ENCODE measurements around the gene RNF125.
"Not testable (repeated sequence)": the region's sequence is repeated elsewhere in the genome, so short reads cannot be mapped to it uniquely, and the experiment has no call there.

The RNF125 gene

DNA sequence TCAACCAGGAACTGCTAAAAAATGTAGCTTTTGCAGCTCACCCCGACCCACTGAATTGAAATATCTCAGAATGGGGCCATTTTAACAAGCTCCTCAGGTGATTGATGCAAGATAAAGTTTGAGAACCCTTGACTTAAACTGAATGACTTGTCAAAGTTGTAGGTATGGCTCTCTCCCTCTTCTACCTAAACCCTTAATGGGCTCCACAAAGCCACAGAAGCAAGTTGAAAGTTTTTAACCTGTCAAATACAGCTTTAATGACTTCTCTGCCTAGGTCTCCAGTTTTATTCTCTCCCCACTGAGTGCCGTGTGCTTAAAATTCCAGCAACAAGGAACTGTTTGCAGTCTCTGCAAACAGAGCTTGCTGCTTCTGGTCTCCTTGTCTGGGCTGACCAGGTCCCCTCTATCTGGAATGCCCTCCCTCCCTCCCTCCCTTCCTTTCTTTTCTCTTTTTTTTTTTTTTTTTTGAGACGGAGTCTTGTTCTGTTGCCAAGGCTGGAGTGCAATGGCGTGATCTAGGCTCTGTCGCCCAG, 19.7 kb upstream of the RNF125 start (continued):
- TF ChIP-seq, protein P1, sequence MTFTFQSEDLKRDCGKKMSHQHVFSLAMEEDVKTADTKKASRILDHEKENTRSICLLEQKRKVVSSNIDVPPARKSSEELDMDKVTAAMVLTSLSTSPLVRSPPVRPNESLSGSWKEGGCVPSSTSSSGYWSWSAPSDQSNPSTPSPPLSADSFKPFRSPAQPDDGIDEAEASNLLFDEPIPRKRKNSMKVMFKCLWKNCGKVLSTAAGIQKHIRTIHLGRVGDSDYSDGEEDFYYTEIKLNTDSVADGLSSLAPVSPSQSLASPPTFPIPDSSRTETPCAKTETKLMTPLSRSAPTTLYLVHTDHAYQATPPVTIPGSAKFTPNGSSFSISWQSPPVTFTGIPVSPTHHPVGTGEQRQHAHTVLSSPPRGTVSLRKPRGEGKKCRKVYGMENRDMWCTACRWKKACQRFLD (tag by site-specific recombination; IDR thresholded peaks at IDR 0.05) = no peak
- TF ChIP-seq TRIM28 (IDR thresholded peaks at IDR 0.05; ENCODE audit: borderline replicate concordance, low read length) = no peak
- TF ChIP-seq ZNF529 (tag by site-specific recombination; IDR thresholded peaks at IDR 0.05; ENCODE audit: insufficient replicate concordance) = no peak

DNA sequence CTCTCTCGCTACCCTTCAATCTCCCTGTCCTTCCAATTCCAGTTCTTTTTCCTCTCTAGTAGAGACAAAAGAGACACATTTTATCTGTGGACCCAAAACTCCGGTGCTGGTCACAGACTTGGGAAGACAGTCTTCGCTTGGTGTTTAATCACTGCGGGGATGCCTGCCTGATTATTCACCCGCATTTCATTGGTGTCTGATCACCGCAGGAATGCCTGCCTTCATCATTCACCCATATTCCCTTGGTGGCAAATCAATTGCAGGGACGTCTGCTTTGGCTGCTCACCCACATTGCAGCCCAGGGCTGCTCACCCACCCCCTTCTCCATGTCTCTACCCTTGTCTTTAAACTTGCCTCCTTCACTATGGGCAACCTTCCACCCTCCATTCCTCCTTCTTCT, 17.5 kb upstream of the RNF125 start:
- H3K4me3 ChIP-seq (ENCODE audit: low read depth, low read length); H3K9me3 ChIP-seq (ENCODE audit: control insufficient read depth, insufficient read depth, low read depth, low read length); H3K27ac ChIP-seq (ENCODE audit: extremely low read depth, low read depth, low read length); H3K36me3 ChIP-seq (ENCODE audit: control insufficient read depth in 2 of 2, insufficient read depth in 1 of 2, low read length in 2 of 2); POLR2A ChIA-PET; CTCF ChIA-PET; H3K4me1 ChIP-seq (ENCODE audit: control insufficient read depth, insufficient read depth, low read length): not testable (repeated sequence)

DNA sequence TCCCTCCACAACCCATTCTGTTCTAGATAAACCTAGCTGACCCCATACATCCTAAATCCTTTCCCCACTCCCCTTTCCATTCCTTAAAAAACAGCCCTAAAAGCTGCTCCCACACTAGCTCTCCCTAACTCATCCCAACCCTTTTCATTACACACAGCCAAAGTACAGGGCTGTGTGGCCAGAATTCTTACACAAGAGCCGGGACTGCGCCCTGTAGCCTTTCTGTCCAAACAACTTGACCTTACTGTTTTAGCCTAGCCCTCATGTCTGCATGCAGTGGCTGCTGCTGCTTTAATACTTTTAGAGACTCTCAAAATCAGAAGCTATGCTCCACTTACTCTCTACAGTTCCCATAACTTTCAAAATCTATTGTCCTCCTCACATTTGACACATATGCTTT, 14.8 kb upstream of the RNF125 start:
- H3K9me3 ChIP-seq (ENCODE audit: control insufficient read depth, insufficient read depth, low read depth, low read length); H3K4me1 ChIP-seq (ENCODE audit: control insufficient read depth, insufficient read depth, low read length); H3K4me3 ChIP-seq (ENCODE audit: low read depth, low read length); POLR2A ChIA-PET; H3K36me3 ChIP-seq (ENCODE audit: control insufficient read depth in 2 of 2, insufficient read depth in 1 of 2, low read length in 2 of 2); CTCF ChIA-PET; H3K27ac ChIP-seq (ENCODE audit: extremely low read depth, low read depth, low read length): not testable (repeated sequence)

DNA sequence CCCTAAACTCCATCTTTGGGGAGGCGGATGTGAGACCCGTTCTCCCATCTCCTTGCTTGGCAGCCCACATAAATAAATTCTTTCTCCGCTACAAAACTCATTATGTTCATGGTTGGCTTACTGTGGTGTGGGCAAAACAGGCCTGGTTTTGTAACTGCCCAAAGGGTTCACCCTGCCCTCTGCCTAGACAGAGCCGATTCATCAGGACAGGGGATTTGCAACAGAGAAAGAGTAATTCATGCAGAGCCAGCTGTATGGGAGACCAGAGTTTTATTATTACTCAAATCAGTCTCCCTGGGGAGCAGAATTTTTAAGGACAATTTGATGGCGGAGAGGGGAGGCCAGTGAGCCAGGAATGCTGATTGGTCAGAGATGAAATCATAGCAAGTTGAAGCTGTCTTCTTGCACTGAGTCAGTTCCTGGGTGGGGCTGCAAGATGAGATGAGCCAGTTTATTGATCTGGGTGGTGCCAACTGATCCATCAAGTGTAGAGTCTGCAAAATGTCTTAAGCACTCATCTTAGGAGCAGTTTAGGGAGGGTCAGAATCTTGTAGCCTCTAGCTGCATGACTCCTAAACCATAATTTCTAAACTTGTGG, 8.4 kb upstream of the RNF125 start:
- POLR2A ChIA-PET = no interaction called here
- TF ChIP-seq ZNF514 (tag by site-specific recombination; IDR thresholded peaks at IDR 0.05) (no peak), KLF1 (tag by site-specific recombination; IDR thresholded peaks at IDR 0.05) (peak; percentile 24; the same call in 1 of the 2 replicates), ZFP37 (tag by site-specific recombination; IDR thresholded peaks at IDR 0.05) (no peak), YY1 (tag by site-specific recombination; IDR thresholded peaks at IDR 0.05) (no peak), SETDB1 (IDR thresholded peaks at IDR 0.05; ENCODE audit: insufficient read length, low read length) (peak; percentile 69), ZNF48 (tag by site-specific recombination; IDR thresholded peaks at IDR 0.05) (no peak), EGR2 (tag by site-specific recombination; IDR thresholded peaks at IDR 0.05; ENCODE audit: low read depth) (no peak), ZNF664 (tag by site-specific recombination; IDR thresholded peaks at IDR 0.05) (no peak), ZNF561 (tag by site-specific recombination; IDR thresholded peaks at IDR 0.05; ENCODE audit: borderline replicate concordance) (no peak), ZNF10 (tag by site-specific recombination; IDR thresholded peaks at IDR 0.05) (no peak), ZNF777 (tag by site-specific recombination; IDR thresholded peaks at IDR 0.05; ENCODE audit: borderline replicate concordance) (no peak)
- TF ChIP-seq, protein P2, sequence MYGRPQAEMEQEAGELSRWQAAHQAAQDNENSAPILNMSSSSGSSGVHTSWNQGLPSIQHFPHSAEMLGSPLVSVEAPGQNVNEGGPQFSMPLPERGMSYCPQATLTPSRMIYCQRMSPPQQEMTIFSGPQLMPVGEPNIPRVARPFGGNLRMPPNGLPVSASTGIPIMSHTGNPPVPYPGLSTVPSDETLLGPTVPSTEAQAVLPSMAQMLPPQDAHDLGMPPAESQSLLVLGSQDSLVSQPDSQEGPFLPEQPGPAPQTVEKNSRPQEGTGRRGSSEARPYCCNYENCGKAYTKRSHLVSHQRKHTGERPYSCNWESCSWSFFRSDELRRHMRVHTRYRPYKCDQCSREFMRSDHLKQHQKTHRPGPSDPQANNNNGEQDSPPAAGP (tag by site-specific recombination; IDR thresholded peaks at IDR 0.05) = 0 out of 2 replicates have a peak, but pooled peaks have one; percentile 23
- CTCF ChIA-PET = no interaction called here
- Histone ChIP-seq H3K36me3 (ENCODE audit: control insufficient read depth in 2 of 2, insufficient read depth in 1 of 2, low read length in 2 of 2) (no peaks in the 10 kb centered on the region), H3K4me1 (ENCODE audit: control insufficient read depth, insufficient read depth, low read length) (no peaks in the 10 kb centered on the region), H3K9me3 (ENCODE audit: control insufficient read depth, insufficient read depth, low read depth, low read length) (no peaks in the 10 kb centered on the region), H3K4me3 (ENCODE audit: low read depth, low read length) (no peak overlapping the region), H3K27ac (ENCODE audit: extremely low read depth, low read depth, low read length) (no peak overlapping the region)

DNA sequence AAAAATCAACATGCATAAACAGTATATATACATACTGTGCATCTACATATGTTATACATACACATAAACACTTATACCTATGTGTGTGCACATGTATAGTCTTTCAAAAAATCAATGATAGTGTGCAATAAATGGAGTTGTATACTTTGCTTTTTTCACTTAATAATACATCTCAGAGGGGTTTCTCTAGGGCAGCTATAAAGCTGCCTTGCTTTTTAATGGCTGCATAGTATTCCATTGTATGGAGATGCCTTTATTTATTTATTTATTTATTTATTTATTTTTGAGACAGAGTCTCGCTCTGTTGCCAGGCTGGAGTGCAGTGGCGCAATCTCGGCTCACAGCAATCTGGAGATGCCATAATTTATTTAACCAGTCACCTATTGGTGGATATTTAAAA, 7.4 kb upstream of the RNF125 start:
- TF ChIP-seq ZNF426 (tag by site-specific recombination; IDR thresholded peaks at IDR 0.05) (peak; percentile 17; the same call in 1 of the 2 replicates), ZNF132 (tag by site-specific recombination; IDR thresholded peaks at IDR 0.05; ENCODE audit: borderline replicate concordance) (no peak), ZNF146 (tag by site-specific recombination; IDR thresholded peaks at IDR 0.05) (0 out of 2 replicates have a peak, but pooled peaks have one; percentile 9), EGR2 (tag by site-specific recombination; IDR thresholded peaks at IDR 0.05; ENCODE audit: low read depth) (no peak), ZEB2 (tag by site-specific recombination; IDR thresholded peaks at IDR 0.05) (no peak), ZNF785 (tag by site-specific recombination; IDR thresholded peaks at IDR 0.05) (no peak), ZNF169 (tag by site-specific recombination; IDR thresholded peaks at IDR 0.05) (no peak)
- no peaks in the 10 kb centered on the region for H3K4me1 ChIP-seq (ENCODE audit: control insufficient read depth, insufficient read depth, low read length)
- no peaks in the 10 kb centered on the region for H3K36me3 ChIP-seq (ENCODE audit: control insufficient read depth in 2 of 2, insufficient read depth in 1 of 2, low read length in 2 of 2)
- no peak overlapping the region for H3K27ac ChIP-seq (ENCODE audit: extremely low read depth, low read depth, low read length)
- no peaks in the 10 kb centered on the region for H3K9me3 ChIP-seq (ENCODE audit: control insufficient read depth, insufficient read depth, low read depth, low read length)
- ChIA-PET POLR2A (no interaction called here), CTCF (no interaction called here)
- no peak overlapping the region for H3K4me3 ChIP-seq (ENCODE audit: low read depth, low read length)

All from HEK293 (cell line).